ENCODE measurements around the gene GCHFR.

GRCh38 chr15:40776537-40777141, 12.8 kb downstream of the GCHFR start:
- peak in 1 of 2 donors; percentile 8 for TF ChIP-seq GABPA (IDR thresholded peaks at IDR 0.05 in 1 of 2, conservative IDR thresholded peaks at IDR 0.05 in 1 of 2)
- TF ChIP-seq CTCF (IDR thresholded peaks at IDR 0.05; ENCODE audit: low read depth, low read length, missing input control): no peak
- TF ChIP-seq MAX (IDR thresholded peaks at IDR 0.05): peak; percentile 80
- TF ChIP-seq YY1 (IDR thresholded peaks at IDR 0.05): peak; percentile 39
- peak; percentile 25 to 29 for TF ChIP-seq RAD21 (IDR thresholded peaks at IDR 0.05)
- no peak for TF ChIP-seq JUND (IDR thresholded peaks at IDR 0.05)
- TF ChIP-seq NR2F2 (IDR thresholded peaks at IDR 0.05): no peak
- peak; percentile 12 for TF ChIP-seq SP1 (IDR thresholded peaks at IDR 0.05)
